Loucy (cell line): ENCODE data around the gene RIC3.

Experiments
- EZH2phosphoT487 ChIP-seq: fragments of 200-600 bp; IDR thresholded peaks from 2 replicates; pipeline ENCODE4 v1.6.1; 2018; ENCODE audit warnings: antibody characterized with exemption, mild to moderate bottlenecking, moderate library complexity, borderline replicate concordance
- TF ChIP-seq, protein P1 (sequence below): fragments of 200-600 bp; sonication (generic); conservative IDR thresholded peaks from 2 replicates; pipeline ENCODE4 v1.5.1; 2014; ENCODE audit warnings: mild to moderate bottlenecking, antibody characterized with exemption, low read length

DNA sequence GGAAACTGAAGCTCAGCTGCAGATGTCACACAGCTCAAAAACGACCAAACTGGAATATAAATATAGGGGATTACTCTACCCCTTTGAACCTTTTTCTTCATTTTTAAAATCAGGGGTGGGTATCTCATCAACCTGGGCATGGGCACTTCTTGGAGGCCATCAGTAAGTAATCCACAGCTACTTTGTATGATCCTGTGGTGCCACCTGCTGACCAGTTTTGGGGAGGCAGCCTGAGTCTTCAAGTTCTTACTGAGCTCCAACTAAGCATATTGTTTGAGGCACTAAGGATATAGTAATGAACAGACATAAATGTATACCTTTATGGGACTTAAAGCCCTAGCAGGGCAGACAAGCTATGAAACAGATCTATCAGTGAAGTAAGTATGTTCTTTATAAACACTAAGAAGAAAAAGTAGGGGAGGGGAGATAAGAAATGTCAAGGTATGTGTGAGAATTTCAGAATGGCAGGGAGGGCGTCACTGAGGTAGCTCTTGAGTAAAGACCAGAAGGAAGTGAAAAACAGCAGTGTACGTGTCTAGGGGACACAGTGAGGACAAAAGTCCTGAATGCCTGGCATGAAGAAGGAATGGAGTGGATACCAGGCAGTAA, 69.4 kb downstream of the RIC3 start:
- TF ChIP-seq, protein P1, sequence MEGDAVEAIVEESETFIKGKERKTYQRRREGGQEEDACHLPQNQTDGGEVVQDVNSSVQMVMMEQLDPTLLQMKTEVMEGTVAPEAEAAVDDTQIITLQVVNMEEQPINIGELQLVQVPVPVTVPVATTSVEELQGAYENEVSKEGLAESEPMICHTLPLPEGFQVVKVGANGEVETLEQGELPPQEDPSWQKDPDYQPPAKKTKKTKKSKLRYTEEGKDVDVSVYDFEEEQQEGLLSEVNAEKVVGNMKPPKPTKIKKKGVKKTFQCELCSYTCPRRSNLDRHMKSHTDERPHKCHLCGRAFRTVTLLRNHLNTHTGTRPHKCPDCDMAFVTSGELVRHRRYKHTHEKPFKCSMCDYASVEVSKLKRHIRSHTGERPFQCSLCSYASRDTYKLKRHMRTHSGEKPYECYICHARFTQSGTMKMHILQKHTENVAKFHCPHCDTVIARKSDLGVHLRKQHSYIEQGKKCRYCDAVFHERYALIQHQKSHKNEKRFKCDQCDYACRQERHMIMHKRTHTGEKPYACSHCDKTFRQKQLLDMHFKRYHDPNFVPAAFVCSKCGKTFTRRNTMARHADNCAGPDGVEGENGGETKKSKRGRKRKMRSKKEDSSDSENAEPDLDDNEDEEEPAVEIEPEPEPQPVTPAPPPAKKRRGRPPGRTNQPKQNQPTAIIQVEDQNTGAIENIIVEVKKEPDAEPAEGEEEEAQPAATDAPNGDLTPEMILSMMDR, result peak; percentile 94
- no peak for TF ChIP-seq EZH2phosphoT487
